CD4-positive, alpha-beta memory T cell (primary cell): Measurements from ENCODE around the gene IL17REL. TPM values are rescaled to one million over a fixed set of nuclear protein-coding genes. Genes with fewer than 3 reads are reported as not detected.
A peak's percentile ranks its signal among the peaks of the same experiment; 100 is the strongest.
"Not testable (repeated sequence)": the region's sequence is repeated elsewhere in the genome, so short reads cannot be mapped to it uniquely, and the experiment has no call there.

Experiments used
- CTCF ChIA-PET: fragments of 350-600 bp; sonication (Branson Sonifier 250); formaldehyde crosslinking; loops from one replicate; lab custom pipeline; 2021; ENCODE audit warnings: inconsistent platforms; ENCODE audit not compliant: partially characterized antibody; lab: Charles Lee
- POLR2A ChIA-PET: fragments of 350-600 bp; sonication (Branson Sonifier 250); formaldehyde crosslinking; loops from one replicate; lab custom pipeline; 2021; ENCODE audit not compliant: partially characterized antibody; lab: Charles Lee
- DNase-seq, 5 donors: peaks; one replicate each; pipeline versions ENCODE4 v3.0.0 to v3.0.0-alpha.2; 2020 to 2022; ENCODE audit warnings: mixed read lengths in 1 of 5
- H3K27ac ChIP-seq: one replicate; pipeline ENCODE4 v1.7.0; 2013; ENCODE audit warnings: low read depth, low read length
- H3K27me3 ChIP-seq: 2 replicates; pipeline ENCODE4 v1.7.0; 2013; ENCODE audit warnings: mild to moderate bottlenecking, low read length, moderate library complexity; ENCODE audit not compliant: insufficient read depth
- H3K36me3 ChIP-seq: 2 replicates; pipeline ENCODE4 v1.7.0; 2013; ENCODE audit warnings: mild to moderate bottlenecking, low read length, moderate library complexity; ENCODE audit not compliant: insufficient read depth
- H3K4me1 ChIP-seq: 2 replicates; pipeline ENCODE4 v1.7.0; 2013; ENCODE audit warnings: mild to moderate bottlenecking, low read length, moderate library complexity; ENCODE audit not compliant: insufficient read depth
- H3K4me3 ChIP-seq, 2 donors: one replicate each; pipeline ENCODE4 v1.7.0; 2013; ENCODE audit warnings: low read length in 2 of 2, mild to moderate bottlenecking in 1 of 2
- H3K9me3 ChIP-seq, 2 donors: one replicate each; pipeline ENCODE4 v1.7.0; 2013; ENCODE audit warnings: low read length in 2 of 2, control low read depth in 1 of 2; ENCODE audit not compliant: control insufficient read depth in 1 of 2
- H3K27ac Mint-ChIP-seq, 7 donors: one replicate each; pipeline ENCODE4 v1.8.0; 2020 to 2021; ENCODE audit warnings: mixed read lengths in 7 of 7, mild to moderate bottlenecking in 6 of 7, inconsistent platforms in 3 of 7, moderate library complexity in 3 of 7
- H3K27me3 Mint-ChIP-seq, 2 donors: one replicate each; pipeline ENCODE4 v1.8.0; 2020 to 2021; ENCODE audit warnings: mixed read lengths in 2 of 2
- H3K36me3 Mint-ChIP-seq, 2 donors: one replicate each; pipeline ENCODE4 v1.8.0; 2020 to 2021; ENCODE audit warnings: mixed read lengths in 2 of 2, inconsistent platforms in 1 of 2, mild to moderate bottlenecking in 1 of 2
- H3K4me1 Mint-ChIP-seq, 4 donors: one replicate each; pipeline ENCODE4 v1.8.0; 2020 to 2021; ENCODE audit warnings: mixed read lengths in 4 of 4, mild to moderate bottlenecking in 1 of 4
- H3K4me3 Mint-ChIP-seq, 8 donors: one replicate each; pipeline ENCODE4 v1.8.0; 2020 to 2021; ENCODE audit warnings: mixed read lengths in 8 of 8, mild to moderate bottlenecking in 7 of 8, moderate library complexity in 6 of 8, inconsistent platforms in 3 of 8
- H3K9me3 Mint-ChIP-seq, 8 donors: one replicate each; pipeline ENCODE4 v1.8.0; 2020 to 2021; ENCODE audit warnings: mixed read lengths in 8 of 8, mild to moderate bottlenecking in 5 of 8, inconsistent platforms in 3 of 8, moderate library complexity in 1 of 8
- intact Hi-C: fragments of 100-400 bp; cut with micrococcal nuclease; formaldehyde crosslinking; loops from one replicate; pipeline ENCODE4 v1.15.1; 2023
- polyA plus RNA-seq, 2 donors: library from polyadenylated mRNA; unstranded; fragments of 300-500 nt; fragmentation: Illumina TruSeq; gene quantifications; one replicate each; pipeline ENCODE4 v1.2.3, GENCODE V29; 2021
- total RNA-seq, 2 experiments: library from RNA; stranded (reverse); gene quantifications; one replicate each; pipeline ENCODE4 v1.2.3, GENCODE V29; 2021

IL17REL gene
- total and polyA plus RNA-seq, 4 experiments from 2014 or later = not detected

DNA sequence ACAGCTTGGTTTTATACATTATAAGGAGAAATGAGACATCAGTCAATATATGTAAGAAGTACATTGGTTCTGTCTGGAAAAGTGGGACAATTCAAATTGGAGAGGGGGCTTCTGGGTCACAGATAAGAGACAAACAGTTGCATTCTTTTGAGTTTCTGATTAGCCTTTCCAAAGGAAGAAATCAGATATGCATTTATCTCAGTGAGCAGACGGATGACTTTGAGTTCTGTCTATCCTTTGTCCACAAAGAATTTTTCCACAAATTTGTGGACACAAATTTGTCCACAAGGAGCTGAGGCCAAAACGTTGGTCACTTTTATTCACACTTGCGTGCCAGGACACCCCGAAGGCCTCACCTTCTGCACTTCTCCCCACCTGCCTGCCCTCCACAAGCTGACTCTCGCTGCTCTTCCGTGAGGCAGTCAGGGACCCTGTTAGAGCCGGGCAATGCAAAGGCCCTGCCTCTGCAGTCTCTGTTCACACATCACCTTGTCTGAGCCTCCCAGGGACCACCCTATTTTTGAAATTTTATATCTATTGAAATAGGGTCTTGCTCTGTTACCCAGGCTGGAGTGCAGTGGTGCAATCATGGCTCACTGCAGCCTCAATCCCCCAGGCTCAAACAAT, 20.5 kb downstream of the IL17REL start:
- Mint-ChIP-seq H3K27ac (no peak overlapping the region), H3K9me3 (peaks cover 0 to 22% (median 13%) of the 10 kb centered on the region in 8 donors), H3K27me3 (peaks cover 4% of the 10 kb centered on the region in 2 donors), H3K36me3 (peaks cover 0 to 3% of the 10 kb centered on the region in 2 donors), H3K4me3 (no peak overlapping the region), H3K4me1 (peaks cover 3 to 12% (median 6%) of the 10 kb centered on the region in 4 donors)
- H3K9me3 ChIP-seq = no peaks in the 10 kb centered on the region
- no peak overlapping the region for H3K4me3 ChIP-seq
- H3K27ac ChIP-seq = no peak overlapping the region
- no peak for DNase-seq
- no peaks in the 10 kb centered on the region for H3K27me3 ChIP-seq
- intact Hi-C loops = no loop called here
- peaks cover 9% of the 10 kb centered on the region for H3K4me1 ChIP-seq
- POLR2A ChIA-PET = no interaction called here
- CTCF ChIA-PET = interaction anchor here (1.6 to 4.5 kb wide), 5 partner anchors 9 to 224 kb away, joined by 4 to 31 read pairs (median 6); no protein-coding TSS in a partner anchor
- H3K36me3 ChIP-seq = no peaks in the 10 kb centered on the region

DNA sequence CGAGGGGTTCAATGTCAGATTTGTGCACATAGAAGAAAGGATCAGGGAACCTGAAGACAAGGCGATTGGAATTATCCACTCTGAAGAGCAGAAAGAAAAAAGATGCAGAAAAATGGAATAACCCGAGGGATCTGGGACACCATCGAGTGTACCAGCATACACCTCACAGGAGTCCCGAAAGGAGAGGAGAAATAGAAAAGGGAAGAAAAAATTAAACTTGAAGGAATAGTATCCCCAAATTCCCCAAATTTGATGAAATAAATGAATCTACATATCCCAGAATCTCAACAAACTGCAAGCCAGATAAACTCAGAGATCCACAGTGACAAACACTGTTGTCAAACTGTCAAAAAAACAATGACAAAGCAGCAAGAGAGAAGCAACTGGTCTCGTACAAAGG, 21.4 kb downstream of the IL17REL start:
- peaks cover 4% of the 10 kb centered on the region for H3K27me3 ChIP-seq
- peaks cover 9% of the 10 kb centered on the region for H3K4me1 ChIP-seq
- H3K36me3 ChIP-seq = no peaks in the 10 kb centered on the region
- Mint-ChIP-seq H3K36me3 (peaks cover 3 to 5% of the 10 kb centered on the region in 2 donors), H3K4me1 (peaks cover 3 to 12% (median 6%) of the 10 kb centered on the region in 4 donors), H3K9me3 (peaks cover 0 to 31% (median 22%) of the 10 kb centered on the region in 8 donors), H3K27ac (peak overlapping the region in 1 of 7 donors; percentile 10), H3K27me3 (peaks cover 4% of the 10 kb centered on the region in 2 donors), H3K4me3 (no peak overlapping the region)
- CTCF ChIA-PET = interaction anchor here (2.1 to 4.4 kb wide), 2 partner anchors 8 to 61 kb away, joined by 4 to 31 read pairs; no protein-coding TSS in a partner anchor
- POLR2A ChIA-PET = no interaction called here
- H3K27ac ChIP-seq = no peak overlapping the region
- DNase-seq = no peak
- no peaks in the 10 kb centered on the region for H3K9me3 ChIP-seq
- no peak overlapping the region for H3K4me3 ChIP-seq
- intact Hi-C loops = no loop called here

DNA sequence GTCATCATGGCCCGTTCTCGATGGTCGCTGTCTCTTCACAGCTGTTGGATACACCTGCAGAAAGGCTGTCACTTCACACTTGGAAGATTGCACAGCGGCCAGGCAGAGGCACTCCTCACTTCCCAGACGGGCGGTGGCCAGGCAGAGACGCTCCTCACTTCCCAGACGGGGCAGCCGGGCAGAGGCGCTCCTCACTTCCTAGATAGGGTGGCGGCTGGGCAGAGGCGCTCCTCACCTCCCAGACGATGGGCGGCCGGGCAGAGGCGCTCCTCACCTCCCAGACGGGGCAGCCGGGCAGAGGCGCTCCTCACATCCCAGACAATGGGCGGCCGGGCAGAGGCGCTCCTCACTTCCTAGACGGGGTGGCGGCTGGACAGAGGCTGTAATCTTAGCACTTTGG, 22.7 kb downstream of the IL17REL start:
- H3K4me3 ChIP-seq, DNase-seq, H3K27me3 ChIP-seq, H3K4me1 ChIP-seq, H3K4me3 Mint-ChIP-seq, H3K36me3 Mint-ChIP-seq, H3K27ac Mint-ChIP-seq, H3K9me3 ChIP-seq, H3K27ac ChIP-seq, H3K36me3 ChIP-seq, intact Hi-C loops, POLR2A ChIA-PET, H3K4me1 Mint-ChIP-seq: not testable (repeated sequence)
- peaks cover 0 to 38% (median 31%) of the 10 kb centered on the region in 8 donors for H3K9me3 Mint-ChIP-seq
- H3K27me3 Mint-ChIP-seq = peaks cover 5 to 14% of the 10 kb centered on the region in 2 donors
- CTCF ChIA-PET = interaction anchor here (1.3 kb wide), 1 partner anchor 8 kb away, joined by 6 read pairs; no protein-coding TSS in a partner anchor

DNA sequence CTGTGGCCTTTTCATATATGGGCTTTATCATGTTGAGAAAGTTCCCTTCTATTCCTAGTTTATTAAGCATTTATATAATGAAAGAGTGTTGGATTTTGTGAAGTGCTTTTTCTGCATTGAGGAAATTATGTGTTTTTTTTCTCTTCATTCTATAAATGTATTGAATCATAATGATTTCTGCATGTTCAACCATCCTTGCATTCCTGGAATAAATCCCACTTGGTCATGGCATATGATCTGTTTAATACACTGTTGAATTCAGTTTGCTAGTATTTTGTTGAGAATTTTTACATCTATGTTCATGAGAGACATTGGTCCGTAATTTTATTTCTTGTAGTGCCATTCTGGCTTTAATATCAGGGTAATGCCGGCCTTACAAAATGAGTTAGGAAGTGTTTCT, 26.2 kb downstream of the IL17REL start:
- Histone ChIP-seq H3K9me3 (no peaks in the 10 kb centered on the region), H3K4me1 (no peaks in the 10 kb centered on the region), H3K27ac (no peak overlapping the region), H3K36me3 (no peaks in the 10 kb centered on the region), H3K27me3 (peaks cover 6% of the 10 kb centered on the region), H3K4me3 (no peak overlapping the region)
- no peak for DNase-seq
- H3K27me3 Mint-ChIP-seq = peaks cover 10 to 19% of the 10 kb centered on the region in 2 donors
- intact Hi-C loops = no loop called here
- peaks cover 4 to 9% of the 10 kb centered on the region in 2 donors for H3K36me3 Mint-ChIP-seq
- POLR2A ChIA-PET = no interaction called here
- H3K4me3 Mint-ChIP-seq = no peak overlapping the region
- CTCF ChIA-PET = no interaction called here
- peaks cover 0 to 39% (median 31%) of the 10 kb centered on the region in 8 donors for H3K9me3 Mint-ChIP-seq
- H3K4me1 Mint-ChIP-seq = peaks cover 4 to 9% (median 5%) of the 10 kb centered on the region in 4 donors
- no peak overlapping the region for H3K27ac Mint-ChIP-seq

DNA sequence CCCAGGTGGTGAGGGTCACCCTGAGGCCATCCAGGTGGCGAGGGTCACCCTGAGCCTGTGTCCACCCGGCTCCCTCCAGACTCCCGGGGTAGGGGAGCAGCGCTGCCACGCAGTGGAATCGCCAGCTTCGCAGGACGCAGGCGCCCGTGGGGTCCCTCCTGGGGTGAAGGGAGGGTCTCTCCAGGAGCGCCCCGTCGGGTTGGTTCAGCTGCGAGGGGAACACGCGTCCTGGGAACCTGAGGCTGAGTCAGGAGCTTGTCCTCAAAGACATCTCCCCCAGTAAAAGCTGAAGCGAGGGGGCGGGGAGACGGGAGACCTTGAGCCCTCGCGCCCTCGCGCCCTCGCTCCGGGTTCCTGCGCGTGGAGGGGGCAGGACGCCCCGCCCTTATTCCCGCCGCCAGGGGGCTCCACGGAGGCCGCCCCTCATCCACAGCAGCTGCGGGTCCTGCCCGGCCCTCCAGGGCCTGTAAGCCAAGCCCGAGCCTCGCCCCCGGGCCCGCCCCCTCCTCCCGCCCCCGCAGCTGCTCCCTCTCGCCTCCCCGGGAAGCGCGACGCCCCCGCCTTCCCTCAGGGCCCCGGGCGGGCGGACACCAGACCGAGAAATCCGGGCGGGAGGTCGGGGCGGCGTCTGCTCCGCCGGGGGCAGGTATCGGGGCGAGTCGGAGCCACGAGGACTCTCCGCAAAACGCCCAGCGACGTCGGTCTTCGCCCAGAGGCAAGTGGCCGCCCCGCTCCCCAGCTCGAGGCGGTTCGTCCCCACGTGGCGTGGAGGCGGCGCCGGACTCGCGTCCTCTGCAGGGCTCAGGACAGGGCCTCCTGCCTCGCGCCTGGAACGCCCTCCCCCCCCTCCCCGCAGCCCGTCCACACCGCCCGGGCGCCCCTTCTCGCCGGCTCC, 29.2 kb downstream of the IL17REL start:
- H3K27ac ChIP-seq = no peak overlapping the region
- CTCF ChIA-PET = interaction anchor here (0.6 to 1.8 kb wide), 6 partner anchors 9 to 57 kb away, joined by 3 to 5 read pairs (median 4); no protein-coding TSS in a partner anchor
- no peaks in the 10 kb centered on the region for H3K9me3 ChIP-seq
- Mint-ChIP-seq H3K4me3 (peak overlapping the region in 1 of 8 donors; percentile 65), H3K27me3 (peaks cover 10 to 18% of the 10 kb centered on the region in 2 donors), H3K36me3 (peaks cover 1 to 13% of the 10 kb centered on the region in 2 donors), H3K4me1 (peaks cover 5 to 12% (median 6%) of the 10 kb centered on the region in 4 donors), H3K9me3 (peaks cover 0 to 36% (median 29%) of the 10 kb centered on the region in 8 donors), H3K27ac (peak overlapping the region in 1 of 7 donors; percentile 14)
- peak in 2 of 5 donors; percentile 34 to 61 for DNase-seq
- POLR2A ChIA-PET = interaction anchor here (0.7 to 4.2 kb wide), 4 partner anchors 11 to 47 kb away, joined by 3 to 27 read pairs (median 4); partner anchors contain the start of gene PIM3
- no peaks in the 10 kb centered on the region for H3K36me3 ChIP-seq
- no peaks in the 10 kb centered on the region for H3K4me1 ChIP-seq
- intact Hi-C loops = no loop called here
- H3K27me3 ChIP-seq = peaks cover 6% of the 10 kb centered on the region
- no peak overlapping the region for H3K4me3 ChIP-seq

DNA sequence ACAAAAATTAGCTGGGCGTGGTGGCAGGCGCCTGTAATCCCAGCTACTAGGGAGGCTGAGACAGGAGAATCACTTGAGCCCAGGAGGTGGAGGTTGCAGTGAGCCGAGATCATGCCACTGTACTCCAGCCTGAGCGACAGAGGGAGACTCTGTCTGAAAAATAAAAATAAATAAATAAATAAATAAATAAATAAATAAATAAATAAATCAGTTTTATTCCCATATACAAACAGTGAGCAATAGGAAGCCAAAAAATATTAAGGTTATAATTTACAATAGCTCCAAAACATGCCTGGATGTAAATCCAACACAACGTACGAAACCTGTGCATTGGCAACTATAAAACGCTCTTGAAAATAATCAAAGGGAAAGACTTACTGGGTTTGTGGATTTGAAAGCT, 30.8 kb downstream of the IL17REL start:
- H3K27ac Mint-ChIP-seq, H3K9me3 ChIP-seq, H3K4me3 Mint-ChIP-seq, H3K4me1 ChIP-seq, intact Hi-C loops, H3K27me3 ChIP-seq, H3K27ac ChIP-seq, H3K36me3 ChIP-seq, DNase-seq, H3K4me3 ChIP-seq: not testable (repeated sequence)
- Mint-ChIP-seq H3K36me3 (peaks cover 1 to 13% of the 10 kb centered on the region in 2 donors), H3K4me1 (peaks cover 7 to 13% (median 8%) of the 10 kb centered on the region in 4 donors), H3K9me3 (peaks cover 0 to 30% (median 27%) of the 10 kb centered on the region in 8 donors), H3K27me3 (peaks cover 10 to 18% of the 10 kb centered on the region in 2 donors)
- POLR2A ChIA-PET = interaction anchor here (4.2 kb wide), 1 partner anchor 21 kb away, joined by 27 read pairs; the partner anchor contains the start of gene PIM3
- CTCF ChIA-PET = interaction anchor here (1.0 to 1.7 kb wide), 6 partner anchors 9 to 51 kb away, joined by 3 to 6 read pairs (median 4); no protein-coding TSS in a partner anchor
